ENCODE measurements around the gene SDSL. TPM values are rescaled to one million over a fixed set of nuclear protein-coding genes. Genes with fewer than 3 reads are reported as not detected.

SDSL gene
- total RNA-seq, 4 donors from 2014 or later: 0.91 to 1.4 (median 0.98) TPM; not detected in 1

DNA sequence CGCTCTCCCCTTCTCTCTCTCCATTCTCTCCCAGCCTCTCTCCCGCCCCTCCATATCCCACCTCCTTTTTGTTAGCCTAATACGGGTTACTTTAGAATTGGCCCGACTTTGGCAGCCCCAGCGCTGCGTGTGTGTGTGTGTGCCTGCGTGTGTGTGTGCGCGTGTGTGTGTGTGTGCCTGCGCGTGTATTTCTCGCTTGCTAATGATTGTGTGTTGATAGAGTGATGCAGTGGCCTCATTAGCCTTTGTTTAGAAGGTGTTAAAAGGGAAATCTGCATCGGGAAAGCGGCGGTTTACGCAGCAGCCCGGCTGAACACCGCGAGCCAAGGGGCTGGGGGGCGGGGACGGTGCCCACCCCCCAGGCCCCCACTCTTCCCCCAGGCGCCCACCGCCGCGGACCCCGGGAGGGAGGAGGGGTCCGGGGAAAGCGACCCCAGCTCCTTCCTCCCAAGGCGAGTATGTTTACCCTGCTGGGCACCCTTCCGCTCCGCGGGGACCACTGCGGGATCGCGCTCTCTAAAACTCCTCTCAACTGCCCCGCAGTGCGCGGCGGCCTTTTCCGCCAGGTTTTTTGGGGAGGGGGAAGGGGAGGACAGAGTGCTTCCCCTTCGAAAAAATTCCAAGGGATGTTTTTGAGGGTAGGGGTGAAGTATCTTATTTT, 56.3 kb downstream of the SDSL start:
- no peak overlapping the region for H3K27ac ChIP-seq
- intact Hi-C loops (cut with DNase I; ENCODE audit: low total_unique reads): no loop called here

GRCh38 chr12:113479216-113479589, 57.0 kb downstream of the SDSL start:
- in situ Hi-C loops (cut with MboI; ENCODE audit: low sequenced_read_pairs in 4 of 4): no loop called here

More for the DNA sequence above, 56.3 kb downstream of the SDSL start:
- TF ChIP-seq, protein P1, sequence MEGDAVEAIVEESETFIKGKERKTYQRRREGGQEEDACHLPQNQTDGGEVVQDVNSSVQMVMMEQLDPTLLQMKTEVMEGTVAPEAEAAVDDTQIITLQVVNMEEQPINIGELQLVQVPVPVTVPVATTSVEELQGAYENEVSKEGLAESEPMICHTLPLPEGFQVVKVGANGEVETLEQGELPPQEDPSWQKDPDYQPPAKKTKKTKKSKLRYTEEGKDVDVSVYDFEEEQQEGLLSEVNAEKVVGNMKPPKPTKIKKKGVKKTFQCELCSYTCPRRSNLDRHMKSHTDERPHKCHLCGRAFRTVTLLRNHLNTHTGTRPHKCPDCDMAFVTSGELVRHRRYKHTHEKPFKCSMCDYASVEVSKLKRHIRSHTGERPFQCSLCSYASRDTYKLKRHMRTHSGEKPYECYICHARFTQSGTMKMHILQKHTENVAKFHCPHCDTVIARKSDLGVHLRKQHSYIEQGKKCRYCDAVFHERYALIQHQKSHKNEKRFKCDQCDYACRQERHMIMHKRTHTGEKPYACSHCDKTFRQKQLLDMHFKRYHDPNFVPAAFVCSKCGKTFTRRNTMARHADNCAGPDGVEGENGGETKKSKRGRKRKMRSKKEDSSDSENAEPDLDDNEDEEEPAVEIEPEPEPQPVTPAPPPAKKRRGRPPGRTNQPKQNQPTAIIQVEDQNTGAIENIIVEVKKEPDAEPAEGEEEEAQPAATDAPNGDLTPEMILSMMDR (IDR thresholded peaks at IDR 0.05 in 4 of 5, conservative IDR thresholded peaks at IDR 0.05 in 1 of 5): no peak
- no peak for TF ChIP-seq POLR2A (IDR thresholded peaks at IDR 0.05)
- Histone ChIP-seq H3K9me3 (no peaks in the 10 kb centered on the region), H3K4me3 (no peak overlapping the region), H3K36me3 (no peaks in the 10 kb centered on the region), H3K27me3 (peaks cover 64 to 84% (median 79%) of the 10 kb centered on the region in 3 donors), H3K4me1 (no peaks in the 10 kb centered on the region)
- in situ Hi-C loops (cut with MboI; ENCODE audit: low sequenced_read_pairs in 4 of 4): no loop called here
- DNase-seq (no peak), ATAC-seq (no peak)

GRCh38 chr12:113479590-113480335, 57.6 kb downstream of the SDSL start:
- intact Hi-C loops (cut with DNase I; ENCODE audit: low total_unique reads) (no loop called here), in situ Hi-C loops (cut with MboI; ENCODE audit: low sequenced_read_pairs in 4 of 4) (no loop called here)
- DNase-seq (no peak), ATAC-seq (no peak)
- H3K4me1 ChIP-seq: no peaks in the 10 kb centered on the region
- no peaks in the 10 kb centered on the region for H3K9me3 ChIP-seq
- TF ChIP-seq, protein P1 (IDR thresholded peaks at IDR 0.05 in 4 of 5, conservative IDR thresholded peaks at IDR 0.05 in 1 of 5): no peak
- TF ChIP-seq POLR2A (IDR thresholded peaks at IDR 0.05): no peak
- no peaks in the 10 kb centered on the region for H3K36me3 ChIP-seq
- H3K27me3 ChIP-seq: peaks cover 66 to 74% (median 67%) of the 10 kb centered on the region in 3 donors
- H3K4me3 ChIP-seq: no peak overlapping the region
- H3K27ac ChIP-seq: no peak overlapping the region

More at GRCh38 chr12:113479216-113479589, 57.0 kb downstream of the SDSL start:
- intact Hi-C loops (cut with DNase I; ENCODE audit: low total_unique reads): no loop called here
- H3K27ac ChIP-seq: no peak overlapping the region
- peaks cover 68 to 80% (median 73%) of the 10 kb centered on the region in 3 donors for H3K27me3 ChIP-seq
- H3K36me3 ChIP-seq: no peaks in the 10 kb centered on the region
- H3K9me3 ChIP-seq: no peaks in the 10 kb centered on the region
- TF ChIP-seq, protein P1 (IDR thresholded peaks at IDR 0.05 in 4 of 5, conservative IDR thresholded peaks at IDR 0.05 in 1 of 5): no peak
- no peak for TF ChIP-seq POLR2A (IDR thresholded peaks at IDR 0.05)
- no peak for ATAC-seq
- no peak overlapping the region for H3K4me3 ChIP-seq
- no peak for DNase-seq
- no peaks in the 10 kb centered on the region for H3K4me1 ChIP-seq

DNA sequence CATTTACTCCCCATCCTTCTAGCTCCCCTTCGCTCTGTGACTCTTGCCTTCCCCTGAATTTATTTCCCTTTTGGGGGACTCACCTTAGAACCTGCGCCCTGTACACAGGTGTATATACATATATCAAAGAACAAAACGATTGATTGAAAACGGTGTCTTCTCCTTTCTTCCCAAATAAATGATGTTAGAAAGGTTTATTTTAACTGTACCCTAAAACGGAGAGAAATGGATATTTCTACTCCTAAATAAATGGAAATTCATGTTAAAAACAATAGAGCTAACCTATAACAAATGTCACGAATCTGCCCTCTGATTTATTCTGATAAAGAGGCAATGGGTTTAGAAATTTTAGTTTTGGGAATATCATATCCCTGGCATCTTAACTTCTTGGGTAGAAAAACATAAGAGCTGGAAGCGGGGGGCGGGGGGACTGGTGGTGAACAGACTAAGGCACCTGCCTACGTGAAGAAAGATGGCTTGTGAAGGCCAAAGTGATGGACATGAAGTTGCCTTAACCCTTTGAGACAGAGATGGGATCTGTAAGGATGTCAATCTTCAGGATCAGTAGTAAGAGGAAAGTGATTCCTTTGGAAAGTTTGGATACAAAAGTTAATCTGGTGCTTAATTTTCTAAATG, 58.3 kb downstream of the SDSL start:
- ATAC-seq: no peak
- Histone ChIP-seq H3K4me3 (no peak overlapping the region), H3K9me3 (no peaks in the 10 kb centered on the region), H3K27me3 (peaks cover 59 to 67% (median 61%) of the 10 kb centered on the region in 3 donors), H3K27ac (no peak overlapping the region), H3K36me3 (no peaks in the 10 kb centered on the region), H3K4me1 (no peaks in the 10 kb centered on the region)
- in situ Hi-C loops (cut with MboI; ENCODE audit: low sequenced_read_pairs in 4 of 4) (no loop called here), intact Hi-C loops (cut with DNase I; ENCODE audit: low total_unique reads) (no loop called here)
- no peak for TF ChIP-seq POLR2A (IDR thresholded peaks at IDR 0.05)
- TF ChIP-seq, protein P1 (IDR thresholded peaks at IDR 0.05 in 4 of 5, conservative IDR thresholded peaks at IDR 0.05 in 1 of 5): no peak
- no peak for DNase-seq

All from gastrocnemius medialis (tissue), 4 donors.